Gastrocnemius medialis (tissue), 4 donors: ENCODE data around the gene FXN. TPM values are rescaled to one million over a fixed set of nuclear protein-coding genes. Genes with fewer than 3 reads are reported as not detected.
"Not testable (repeated sequence)": the region's sequence is repeated elsewhere in the genome, so short reads cannot be mapped to it uniquely, and the experiment has no call there.

Experiments used
- ATAC-seq, 2 donors: fragments of 150-250 bp; one replicate each; pipeline ENCODE4 v1.9.1; 2016
- DNase-seq, 2 donors: peaks; one replicate each; pipeline ENCODE4 v3.0.0-alpha.2; 2019
- H3K27ac ChIP-seq, 4 donors: fragments of 200-600 bp; sonication (generic); 1 replicate in 1 of 4; 2 replicates in 3 of 4; pipeline ENCODE4 v1.5.1; 2016 to 2018; ENCODE audit warnings: mild to moderate bottlenecking in 2 of 4, moderate library complexity in 1 of 4
- H3K27me3 ChIP-seq, 3 donors: fragments of 200-600 bp; sonication (generic) in 2 of 3; 1 replicate in 1 of 3; 2 replicates in 2 of 3; pipeline versions ENCODE4 v1.5.1 to v1.6.0; 2016 to 2019; ENCODE audit warnings: mild to moderate bottlenecking in 1 of 3, moderate library complexity in 1 of 3
- H3K36me3 ChIP-seq, 2 donors: fragments of 200-600 bp; sonication (generic) in 1 of 2; one replicate each; pipeline ENCODE4 v1.5.1; 2017 to 2018
- H3K4me1 ChIP-seq, 2 donors: fragments of 200-600 bp; sonication (generic) in 1 of 2; one replicate each; pipeline ENCODE4 v1.5.1; 2016 to 2017; ENCODE audit warnings: mild to moderate bottlenecking in 2 of 2
- H3K4me3 ChIP-seq, 4 donors: fragments of 200-600 bp; sonication (generic) in 3 of 4; 1 replicate in 1 of 4; 2 replicates in 3 of 4; pipeline ENCODE4 v1.5.1; 2016 to 2019; ENCODE audit warnings: mild to moderate bottlenecking in 2 of 4
- H3K9me3 ChIP-seq, 3 donors: fragments of 200-600 bp; sonication (generic) in 2 of 3; 1 replicate in 1 of 3; 2 replicates in 2 of 3; pipeline ENCODE4 v1.5.1; 2016 to 2019
- CTCF ChIP-seq, 5 experiments: fragments of 450-650 bp in 3 of 5; fragments of 200-600 bp in 2 of 5; sonication (generic) in 2 of 5; IDR thresholded peaks in 4 of 5; conservative IDR thresholded peaks in 1 of 5; 1 replicate in 4 of 5; 2 replicates in 1 of 5; pipeline ENCODE4 v1.5.1; 2016 to 2019; ENCODE audit warnings: antibody characterized with exemption in 5 of 5, mild to moderate bottlenecking in 3 of 5, moderate library complexity in 3 of 5
- POLR2A ChIP-seq, 2 donors: fragments of 450-650 bp; IDR thresholded peaks; one replicate each; pipeline ENCODE4 v1.6.1; 2017; ENCODE audit warnings: antibody characterized with exemption in 2 of 2, mild to moderate bottlenecking in 2 of 2, moderate library complexity in 2 of 2
- in situ Hi-C, 4 donors: fragments of 200-750 bp; cut with MboI; loops; one replicate each; pipeline versions ENCODE4 v1.15.0 to v1.8.0; 2017; ENCODE audit warnings: low sequenced_read_pairs in 4 of 4
- intact Hi-C: fragments of 100-400 bp; cut with DNase I; formaldehyde crosslinking; loops from one replicate; pipeline ENCODE4 v1.15.1; 2023; ENCODE audit warnings: low total_unique reads
- total RNA-seq, 4 donors: library from RNA; depleted of rRNA; stranded (reverse); fragments of >200 nt; gene quantifications; one replicate each; pipeline versions ENCODE4 v1.1.0 to v1.2.3, GENCODE V29; 2016

The FXN gene
- total RNA-seq, 4 donors from 2014 or later = 5.5 to 23.4 (median 14.0) TPM

DNA sequence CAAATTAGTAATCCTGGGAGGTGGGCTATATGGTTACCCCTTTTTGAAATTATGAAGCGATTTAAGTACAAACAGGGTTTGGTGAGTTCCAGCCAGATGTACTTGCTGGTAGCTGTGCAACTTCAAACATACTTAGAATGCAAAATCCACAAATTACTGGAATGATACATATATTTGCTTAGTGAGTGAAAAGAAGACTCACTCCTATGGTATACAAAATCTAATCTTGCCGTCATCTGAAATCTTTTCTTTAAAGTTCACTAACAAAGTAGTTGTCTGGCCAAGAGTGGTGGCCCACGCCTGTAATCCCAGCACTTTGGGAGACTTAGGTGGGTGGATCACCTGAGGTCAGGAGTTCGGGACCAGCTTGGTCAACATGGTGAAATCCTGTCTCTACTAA, 73.6 kb downstream of the FXN start:
- Histone ChIP-seq H3K4me1 (no peaks in the 10 kb centered on the region), H3K27me3 (no peaks in the 10 kb centered on the region), H3K4me3 (no peak overlapping the region), H3K27ac (no peak overlapping the region), H3K9me3 (no peaks in the 10 kb centered on the region), H3K36me3 (no peaks in the 10 kb centered on the region)
- TF ChIP-seq CTCF (IDR thresholded peaks at IDR 0.05 in 4 of 5, conservative IDR thresholded peaks at IDR 0.05 in 1 of 5) (no peak), POLR2A (IDR thresholded peaks at IDR 0.05) (no peak)
- DNase-seq = no peak
- in situ Hi-C loops (no loop called here), intact Hi-C loops (no loop called here)
- no peak for ATAC-seq

GRCh38 chr9:69112646-69113045, 77.1 kb downstream of the FXN start:
- H3K27ac ChIP-seq, H3K27me3 ChIP-seq, H3K9me3 ChIP-seq, H3K4me3 ChIP-seq, ATAC-seq, H3K36me3 ChIP-seq, H3K4me1 ChIP-seq, DNase-seq, intact Hi-C loops: not testable (repeated sequence)
- in situ Hi-C loops = loop anchor here in 1 of 4 donors (10.0 kb wide), 1 partner anchor 62 kb away; the partner anchor contains the start of gene TJP2

DNA sequence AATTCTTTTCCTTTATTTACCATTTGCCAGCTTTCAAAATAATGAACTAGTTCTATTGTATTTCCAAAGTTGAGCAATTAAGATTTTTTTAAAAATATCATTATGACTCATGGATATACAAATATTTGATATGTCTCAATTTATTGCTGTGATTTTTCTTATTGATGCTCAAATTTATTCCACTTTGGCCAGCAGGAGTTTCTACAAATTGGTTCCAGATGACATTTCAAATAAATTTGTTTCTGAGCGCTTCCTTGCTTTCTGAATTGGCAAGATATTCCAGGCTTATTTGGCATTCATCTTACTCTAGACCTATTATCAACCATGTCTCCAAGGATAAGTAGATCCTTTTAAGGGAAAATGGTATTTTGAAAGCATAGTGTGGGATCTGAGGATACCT, 80.1 kb downstream of the FXN start:
- in situ Hi-C loops (loop anchor here in 1 of 4 donors (10.0 kb wide), 1 partner anchor 59 kb away; the partner anchor contains the start of gene TJP2), intact Hi-C loops (no loop called here)
- H3K27ac ChIP-seq = no peak overlapping the region
- no peaks in the 10 kb centered on the region for H3K9me3 ChIP-seq
- TF ChIP-seq POLR2A (IDR thresholded peaks at IDR 0.05) (no peak), CTCF (IDR thresholded peaks at IDR 0.05 in 4 of 5, conservative IDR thresholded peaks at IDR 0.05 in 1 of 5) (no peak)
- H3K4me1 ChIP-seq = peaks cover 0 to 3% of the 10 kb centered on the region in 2 donors
- H3K27me3 ChIP-seq = no peaks in the 10 kb centered on the region
- no peak for DNase-seq
- no peak for ATAC-seq
- H3K36me3 ChIP-seq = no peaks in the 10 kb centered on the region
- H3K4me3 ChIP-seq = no peak overlapping the region

GRCh38 chr9:69118656-69119055, 83.1 kb downstream of the FXN start:
- DNase-seq (no peak), ATAC-seq (no peak)
- H3K36me3 ChIP-seq = no peaks in the 10 kb centered on the region
- no peak overlapping the region for H3K4me3 ChIP-seq
- peaks cover 0 to 10% of the 10 kb centered on the region in 2 donors for H3K4me1 ChIP-seq
- in situ Hi-C loops = loop anchor here in 1 of 4 donors (10.0 kb wide), 1 partner anchor 56 kb away; the partner anchor contains the start of gene TJP2
- intact Hi-C loops = no loop called here
- H3K27me3 ChIP-seq = no peaks in the 10 kb centered on the region
- H3K9me3 ChIP-seq = no peaks in the 10 kb centered on the region
- TF ChIP-seq POLR2A (IDR thresholded peaks at IDR 0.05) = no peak
- no peak for TF ChIP-seq CTCF (IDR thresholded peaks at IDR 0.05 in 4 of 5, conservative IDR thresholded peaks at IDR 0.05 in 1 of 5)
- no peak overlapping the region for H3K27ac ChIP-seq

GRCh38 chr9:69120380-69121154, 85.0 kb downstream of the FXN start:
- Histone ChIP-seq H3K27me3 (no peaks in the 10 kb centered on the region), H3K4me1 (peaks cover 0 to 10% of the 10 kb centered on the region in 2 donors), H3K4me3 (peak overlapping the region; percentile 53 to 88 (median 74)), H3K36me3 (no peaks in the 10 kb centered on the region), H3K27ac (peak overlapping the region; percentile 24 to 73 (median 68)), H3K9me3 (no peaks in the 10 kb centered on the region)
- TF ChIP-seq POLR2A (IDR thresholded peaks at IDR 0.05) (no peak), CTCF (IDR thresholded peaks at IDR 0.05 in 4 of 5, conservative IDR thresholded peaks at IDR 0.05 in 1 of 5) (no peak)
- ATAC-seq = no peak
- DNase-seq = no peak
- in situ Hi-C loops = no loop called here
- intact Hi-C loops = loop anchor here (5.0 kb wide), 1 partner anchor 68 kb away; no protein-coding TSS in a partner anchor
